HL-60/S4 treated with retinoic acid at 250 ng/mL for 4 days and 3 days (cell line): ENCODE measurements around the gene TBK1.
"Not testable (repeated sequence)": the region's sequence is repeated elsewhere in the genome, so short reads cannot be mapped to it uniquely, and the experiment has no call there.

Source experiments
- in situ Hi-C: fragments of 300-500 bp; cut with MboI; formaldehyde crosslinking; loops from 2 replicates; pipeline ENCODE4 v1.7.0; 2022; ENCODE audit warnings: low sequenced_read_pairs

The TBK1 gene

GRCh38 chr12:64538121-64538520, 86.2 kb downstream of the TBK1 start:
- in situ Hi-C loops: no loop called here

GRCh38 chr12:64542409-64543047, 90.6 kb downstream of the TBK1 start:
- in situ Hi-C loops: not testable (repeated sequence)

- in situ Hi-C loops: no loop called here
Measured at GRCh38 chr12:64544371-64545080, 92.6 kb downstream of the TBK1 start.

GRCh38 chr12:64545081-64545382, 93.1 kb downstream of the TBK1 start:
- in situ Hi-C loops: no loop called here

GRCh38 chr12:64549108-64549507, 97.2 kb downstream of the TBK1 start:
- in situ Hi-C loops: no loop called here

- in situ Hi-C loops: no loop called here
Measured at GRCh38 chr12:64550755-64551154, 98.8 kb downstream of the TBK1 start.

- in situ Hi-C loops: no loop called here
Measured at GRCh38 chr12:64551676-64552075, 99.8 kb downstream of the TBK1 start.
